Measurements from ENCODE around the gene GIGYF2. TPM values are rescaled to one million over a fixed set of nuclear protein-coding genes. Genes with fewer than 3 reads are reported as not detected.
"Not testable (repeated sequence)": the region's sequence is repeated elsewhere in the genome, so short reads cannot be mapped to it uniquely, and the experiment has no call there.

The GIGYF2 gene
- total RNA-seq, 4 donors from 2014 or later, result 69.0 to 208 (median 80.4) TPM

- WGBS, result 86% methylated on average over 10 of the region's 10 CpGs
- Histone ChIP-seq H3K36me3 (no peaks in the 10 kb centered on the region), H3K27ac (no peak overlapping the region), H3K4me3 (no peak overlapping the region), H3K9me3 (no peaks in the 10 kb centered on the region), H3K4me1 (no peaks in the 10 kb centered on the region), H3K27me3 (no peaks in the 10 kb centered on the region)
- no peak for DNase-seq (ENCODE audit: low spot score in 2 of 2)
- TF ChIP-seq CTCF (IDR thresholded peaks at IDR 0.05), result no peak
- no peak for TF ChIP-seq POLR2AphosphoS5 (IDR thresholded peaks at IDR 0.05)
- no peak for TF ChIP-seq POLR2A (IDR thresholded peaks at IDR 0.05)
- no peak for TF ChIP-seq EP300 (IDR thresholded peaks at IDR 0.05)
Observed at GRCh38 chr2:232681527-232681926, 15.6 kb upstream of the GIGYF2 start.

- Histone ChIP-seq H3K27me3 (no peaks in the 10 kb centered on the region), H3K36me3 (no peaks in the 10 kb centered on the region), H3K27ac (no peak overlapping the region), H3K4me1 (no peaks in the 10 kb centered on the region), H3K9me3 (no peaks in the 10 kb centered on the region), H3K4me3 (no peak overlapping the region)
- WGBS, result 50% methylated on average over 1 of the region's 1 CpG
- no peak for DNase-seq (ENCODE audit: low spot score in 2 of 2)
- TF ChIP-seq EP300 (IDR thresholded peaks at IDR 0.05), result no peak
- no peak for TF ChIP-seq CTCF (IDR thresholded peaks at IDR 0.05)
Observed at GRCh38 chr2:232683368-232683767, 13.8 kb upstream of the GIGYF2 start.

GRCh38 chr2:232685391-232685790 is 11.7 kb upstream of the GIGYF2 start:
- H3K36me3 ChIP-seq; H3K4me3 ChIP-seq; H3K4me1 ChIP-seq; DNase-seq (ENCODE audit: low spot score in 2 of 2); H3K27me3 ChIP-seq; H3K27ac ChIP-seq; H3K9me3 ChIP-seq: not testable (repeated sequence)
- 81% methylated on average over 6 of the region's 6 CpGs for WGBS

GRCh38 chr2:232687382-232688160 is 9.6 kb upstream of the GIGYF2 start:
- TF ChIP-seq POLR2A (IDR thresholded peaks at IDR 0.05), result no peak
- no peak for TF ChIP-seq EP300 (IDR thresholded peaks at IDR 0.05)
- no peak for TF ChIP-seq POLR2AphosphoS5 (IDR thresholded peaks at IDR 0.05)
- no peak for TF ChIP-seq CTCF (IDR thresholded peaks at IDR 0.05)

GRCh38 chr2:232688201-232688600 is 8.9 kb upstream of the GIGYF2 start:
- no peaks in the 10 kb centered on the region for H3K9me3 ChIP-seq
- H3K4me3 ChIP-seq, result no peak overlapping the region
- WGBS, result 93% methylated on average over 7 of the region's 7 CpGs
- no peaks in the 10 kb centered on the region for H3K4me1 ChIP-seq
- TF ChIP-seq EP300 (IDR thresholded peaks at IDR 0.05) (no peak), CTCF (IDR thresholded peaks at IDR 0.05) (no peak), POLR2AphosphoS5 (IDR thresholded peaks at IDR 0.05) (no peak), POLR2A (IDR thresholded peaks at IDR 0.05) (no peak)
- H3K36me3 ChIP-seq, result no peaks in the 10 kb centered on the region
- no peak overlapping the region for H3K27ac ChIP-seq
- no peaks in the 10 kb centered on the region for H3K27me3 ChIP-seq
- peak in 1 of 2 donors; percentile 26 for DNase-seq (ENCODE audit: low spot score in 2 of 2)

More at GRCh38 chr2:232687382-232688160, 9.6 kb upstream of the GIGYF2 start:
- Histone ChIP-seq H3K9me3 (no peaks in the 10 kb centered on the region), H3K27ac (no peak overlapping the region), H3K36me3 (no peaks in the 10 kb centered on the region), H3K4me1 (no peaks in the 10 kb centered on the region), H3K4me3 (no peak overlapping the region), H3K27me3 (no peaks in the 10 kb centered on the region)
- 86% methylated on average over 11 of the region's 11 CpGs for WGBS
- DNase-seq (ENCODE audit: low spot score in 2 of 2), result peak; percentile 19 to 28
